Ectodermal cell (in vitro differentiated cells): ENCODE results near the gene ITM2C.

Experiments used
- H3K27ac ChIP-seq: 2 replicates; pipeline ENCODE4 v1.7.0; 2013; ENCODE audit warnings: mild to moderate bottlenecking, low read depth, low read length; ENCODE audit not compliant: insufficient read depth, poor library complexity, severe bottlenecking
- H3K27me3 ChIP-seq: 2 replicates; pipeline ENCODE4 v1.7.0; 2013; ENCODE audit warnings: mild to moderate bottlenecking, low read length; ENCODE audit not compliant: insufficient read depth, control insufficient read depth, poor library complexity, severe bottlenecking
- H3K36me3 ChIP-seq: one replicate; pipeline ENCODE4 v1.7.0; 2013; ENCODE audit warnings: low read length; ENCODE audit not compliant: control insufficient read depth, insufficient read depth
- H3K4me1 ChIP-seq: one replicate; pipeline ENCODE4 v1.7.0; 2013; ENCODE audit warnings: low read length; ENCODE audit not compliant: control insufficient read depth, insufficient read depth
- H3K4me3 ChIP-seq: 2 replicates; pipeline ENCODE4 v1.7.0; 2013; ENCODE audit warnings: low read depth, low read length, control low read depth; ENCODE audit not compliant: insufficient read depth
- H3K9me3 ChIP-seq: 2 replicates; pipeline ENCODE4 v1.7.0; 2013; ENCODE audit warnings: mild to moderate bottlenecking, low read length, moderate library complexity; ENCODE audit not compliant: control insufficient read depth
- WGBS, 2 experiments: methylation state at CpG; one replicate each; pipeline ENCODE4 v1.1.7; 2013; ENCODE audit warnings: missing lambda C conversion rate in 2 of 2; 5-methylcytosine and 5-hydroxymethylcytosine counted together

Gene ITM2C

GRCh38 chr2:230899287-230899686 lies 34.5 kb downstream of the ITM2C start:
- 13 to 17% methylated on average over 5 of the region's 5 CpGs for WGBS, 2 experiments
- H3K9me3 ChIP-seq = no peaks in the 10 kb centered on the region
- H3K27ac ChIP-seq = no peak overlapping the region
- no peak overlapping the region for H3K4me3 ChIP-seq
- H3K27me3 ChIP-seq = peaks cover 6% of the 10 kb centered on the region
- no peaks in the 10 kb centered on the region for H3K36me3 ChIP-seq
- peaks cover 10% of the 10 kb centered on the region for H3K4me1 ChIP-seq

GRCh38 chr2:230899786-230900185 lies 35.0 kb downstream of the ITM2C start:
- Histone ChIP-seq H3K9me3 (no peaks in the 10 kb centered on the region), H3K4me1 (peaks cover 10% of the 10 kb centered on the region), H3K27ac (no peak overlapping the region), H3K36me3 (no peaks in the 10 kb centered on the region), H3K4me3 (no peak overlapping the region), H3K27me3 (peaks cover 6% of the 10 kb centered on the region)
- WGBS, 2 experiments = 94 to 96% methylated on average over 4 of the region's 4 CpGs

GRCh38 chr2:230900336-230900995 lies 35.7 kb downstream of the ITM2C start:
- H3K9me3 ChIP-seq = no peaks in the 10 kb centered on the region
- H3K36me3 ChIP-seq = no peaks in the 10 kb centered on the region
- WGBS, 2 experiments = 87 to 89% methylated on average over 10 of the region's 10 CpGs
- no peak overlapping the region for H3K27ac ChIP-seq
- no peak overlapping the region for H3K4me3 ChIP-seq
- peaks cover 16% of the 10 kb centered on the region for H3K4me1 ChIP-seq
- peaks cover 6% of the 10 kb centered on the region for H3K27me3 ChIP-seq

- Histone ChIP-seq H3K4me3 (no peak overlapping the region), H3K9me3 (no peaks in the 10 kb centered on the region), H3K36me3 (no peaks in the 10 kb centered on the region), H3K27me3 (peaks cover 6% of the 10 kb centered on the region), H3K27ac (no peak overlapping the region), H3K4me1 (peaks cover 21% of the 10 kb centered on the region)
- 77 to 81% methylated on average over 5 of the region's 5 CpGs for WGBS, 2 experiments
Observed at GRCh38 chr2:230901006-230901405, 36.3 kb downstream of the ITM2C start.

- Histone ChIP-seq H3K4me3 (no peak overlapping the region), H3K9me3 (no peaks in the 10 kb centered on the region), H3K27ac (no peak overlapping the region), H3K27me3 (peaks cover 6% of the 10 kb centered on the region), H3K36me3 (no peaks in the 10 kb centered on the region), H3K4me1 (peaks cover 26% of the 10 kb centered on the region)
- 15 to 17% methylated on average over 8 of the region's 8 CpGs for WGBS, 2 experiments
Observed at GRCh38 chr2:230902180-230902899, 37.6 kb downstream of the ITM2C start.

GRCh38 chr2:230903231-230904150 lies 38.7 kb downstream of the ITM2C start:
- Histone ChIP-seq H3K4me1 (peaks cover 30% of the 10 kb centered on the region), H3K27me3 (peaks cover 6% of the 10 kb centered on the region), H3K4me3 (no peak overlapping the region), H3K36me3 (no peaks in the 10 kb centered on the region), H3K9me3 (no peaks in the 10 kb centered on the region), H3K27ac (no peak overlapping the region)
- 91 to 93% methylated on average over 19 of the region's 19 CpGs for WGBS, 2 experiments

GRCh38 chr2:230904856-230905447 lies 40.2 kb downstream of the ITM2C start:
- 64 to 65% methylated on average over 15 of the region's 15 CpGs for WGBS, 2 experiments
- no peak overlapping the region for H3K4me3 ChIP-seq
- H3K9me3 ChIP-seq = no peaks in the 10 kb centered on the region
- H3K27ac ChIP-seq = no peak overlapping the region
- no peaks in the 10 kb centered on the region for H3K36me3 ChIP-seq
- H3K4me1 ChIP-seq = peaks cover 27% of the 10 kb centered on the region
- peaks cover 6% of the 10 kb centered on the region for H3K27me3 ChIP-seq

GRCh38 chr2:230905448-230906421 lies 41.0 kb downstream of the ITM2C start:
- Histone ChIP-seq H3K4me3 (no peak overlapping the region), H3K27ac (no peak overlapping the region), H3K9me3 (no peaks in the 10 kb centered on the region), H3K4me1 (peaks cover 27% of the 10 kb centered on the region), H3K36me3 (no peaks in the 10 kb centered on the region), H3K27me3 (peaks cover 6% of the 10 kb centered on the region)
- 37 to 42% methylated on average over 18 of the region's 18 CpGs for WGBS, 2 experiments
